Endometrium (tissue), 2 donors: ENCODE data around the gene PNPLA5.
"Not testable (repeated sequence)": the region's sequence is repeated elsewhere in the genome, so short reads cannot be mapped to it uniquely, and the experiment has no call there.

Experiments
- FAIRE-seq: peaks from 2 replicates; lab custom pipeline; 2012; peaks lifted over from hg19 to GRCh38; lab: Jason Lieb, UNC
- donor health status: control.
- donor health status: control.

Gene PNPLA5

DNA sequence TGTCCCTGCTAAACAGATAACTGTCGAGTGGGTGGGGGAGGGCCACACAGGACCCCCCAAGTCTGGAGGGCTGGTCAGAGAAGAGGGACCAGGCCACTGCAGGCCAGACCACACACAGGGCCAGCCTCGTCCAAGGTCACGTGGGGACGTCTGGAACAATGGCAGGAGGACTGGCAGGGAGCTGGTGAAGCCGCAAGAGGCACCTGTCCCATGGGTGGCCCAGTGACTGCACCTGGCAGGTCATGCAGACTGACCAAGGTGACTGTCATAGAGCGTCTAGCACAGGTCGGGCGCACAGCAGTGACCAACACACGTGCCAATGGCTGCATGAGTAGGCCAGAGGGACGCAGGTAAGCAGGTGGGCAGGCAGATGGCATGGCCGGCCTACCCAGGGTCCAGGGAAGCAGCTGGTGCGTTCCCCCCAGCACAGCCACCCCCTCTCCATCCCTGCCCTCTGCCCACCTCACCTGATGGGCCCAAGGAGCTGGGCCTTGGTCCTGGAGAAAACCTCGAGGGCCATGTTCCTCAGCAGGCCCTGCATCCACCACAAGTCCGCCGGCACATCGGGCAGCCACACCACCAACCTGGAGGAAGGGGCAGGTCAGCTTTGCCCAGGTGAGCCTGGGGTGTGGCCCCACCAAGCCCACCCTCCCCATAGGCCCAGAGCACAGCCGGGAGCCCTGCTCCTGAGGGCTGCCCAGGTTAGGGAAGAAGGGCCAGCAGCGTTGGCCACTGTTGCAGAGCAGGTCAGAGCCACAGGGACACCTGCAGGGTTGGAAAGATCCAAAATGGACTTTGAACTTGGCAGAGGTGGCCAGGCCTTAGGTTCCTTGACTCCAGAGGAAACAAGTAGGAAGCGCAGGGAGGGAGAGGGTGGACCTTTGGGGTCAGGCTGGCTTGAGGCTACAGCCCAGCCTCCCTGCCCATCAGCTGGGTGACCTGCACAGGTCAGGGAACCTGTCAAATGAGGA, 10.4 kb downstream of the PNPLA5 start:
- FAIRE-seq: no peak

DNA sequence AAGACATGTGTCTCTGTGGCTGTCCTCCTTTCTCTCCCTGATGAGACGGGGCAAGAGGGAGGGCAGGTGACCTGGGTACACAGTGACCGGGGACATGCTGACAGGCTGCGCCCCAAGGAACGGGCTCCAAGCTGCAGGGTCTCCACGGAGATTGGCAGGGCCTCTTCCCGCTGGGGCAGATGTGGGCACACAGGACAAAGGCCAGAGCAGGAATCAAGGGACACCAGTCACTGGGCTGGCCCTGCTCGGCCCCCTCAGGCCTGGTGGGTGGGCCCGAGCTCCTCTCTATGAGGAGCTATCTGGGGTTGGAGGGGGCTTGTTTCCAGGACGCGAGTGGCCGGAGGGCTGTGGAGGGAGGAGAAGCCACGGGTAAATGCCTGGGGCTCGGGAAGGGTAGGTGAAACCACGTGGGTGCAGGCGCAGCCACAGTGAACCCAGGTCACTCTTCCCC, 11.2 kb downstream of the PNPLA5 start:
- no peak for FAIRE-seq

DNA sequence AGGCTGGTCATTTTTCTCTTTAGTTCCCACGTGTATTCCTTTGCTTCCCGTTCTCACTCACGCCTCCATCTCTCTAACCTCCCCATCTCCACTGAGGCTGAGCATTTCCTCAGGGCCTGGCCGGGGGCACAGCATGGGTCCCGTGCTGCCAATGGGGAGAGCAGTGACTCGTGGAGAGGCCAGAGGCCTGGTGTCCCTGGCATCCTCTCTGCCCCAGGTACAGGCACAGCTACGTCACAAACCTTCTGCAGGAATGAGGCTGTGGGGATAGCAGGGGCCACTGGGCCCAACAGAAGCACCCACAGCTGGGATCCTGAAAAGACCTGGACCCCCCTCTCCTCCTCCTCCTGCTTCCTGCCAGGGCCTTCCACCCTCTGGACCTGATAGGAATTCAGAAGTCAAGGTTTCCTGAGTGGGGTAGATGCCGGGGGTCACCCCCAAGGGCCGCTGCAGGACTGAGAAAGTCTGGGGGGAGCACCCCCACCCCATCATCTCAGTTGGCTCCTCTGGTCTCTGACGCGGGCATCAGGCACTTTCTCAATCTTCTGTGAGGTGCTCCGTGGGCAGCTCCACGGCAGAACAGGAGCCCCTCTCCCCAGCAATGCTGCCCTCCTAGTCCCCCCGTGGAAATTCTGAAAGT, 11.8 kb downstream of the PNPLA5 start:
- FAIRE-seq: no peak

DNA sequence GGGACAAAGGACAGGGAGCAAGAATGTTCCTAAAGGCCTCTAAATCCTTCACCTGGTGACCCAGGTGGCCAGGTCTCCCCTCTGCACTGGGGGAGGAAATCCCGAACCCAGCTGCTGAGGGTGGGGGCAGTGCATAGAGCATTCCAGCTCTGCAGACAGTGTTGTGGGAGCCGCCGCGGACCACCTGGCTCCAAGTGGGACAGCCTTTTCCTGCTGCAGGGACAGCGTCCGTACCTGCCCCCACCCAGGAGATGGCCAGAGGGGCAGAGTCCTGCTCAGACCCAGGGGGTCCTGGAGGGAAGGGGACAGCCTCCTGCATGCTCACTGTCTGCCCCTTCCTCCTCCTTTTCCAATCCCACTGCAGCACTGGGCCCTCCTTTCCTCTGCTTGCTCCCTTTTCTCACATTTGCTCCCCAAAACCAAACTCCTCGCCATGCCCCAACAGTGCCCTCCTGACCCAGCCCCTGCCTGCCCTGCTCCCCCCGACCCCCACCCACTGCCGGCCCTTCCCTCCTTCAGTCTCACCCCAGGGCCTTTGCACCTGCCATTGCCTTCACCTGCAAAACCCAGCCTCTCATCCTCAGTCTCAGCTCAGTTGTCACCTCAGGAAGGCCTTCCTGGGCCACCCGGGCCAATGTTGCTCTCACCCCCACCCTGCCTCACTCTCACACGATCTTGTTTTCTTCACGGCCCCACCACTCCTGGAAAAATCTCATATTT, 12.8 kb downstream of the PNPLA5 start:
- no peak for FAIRE-seq

DNA sequence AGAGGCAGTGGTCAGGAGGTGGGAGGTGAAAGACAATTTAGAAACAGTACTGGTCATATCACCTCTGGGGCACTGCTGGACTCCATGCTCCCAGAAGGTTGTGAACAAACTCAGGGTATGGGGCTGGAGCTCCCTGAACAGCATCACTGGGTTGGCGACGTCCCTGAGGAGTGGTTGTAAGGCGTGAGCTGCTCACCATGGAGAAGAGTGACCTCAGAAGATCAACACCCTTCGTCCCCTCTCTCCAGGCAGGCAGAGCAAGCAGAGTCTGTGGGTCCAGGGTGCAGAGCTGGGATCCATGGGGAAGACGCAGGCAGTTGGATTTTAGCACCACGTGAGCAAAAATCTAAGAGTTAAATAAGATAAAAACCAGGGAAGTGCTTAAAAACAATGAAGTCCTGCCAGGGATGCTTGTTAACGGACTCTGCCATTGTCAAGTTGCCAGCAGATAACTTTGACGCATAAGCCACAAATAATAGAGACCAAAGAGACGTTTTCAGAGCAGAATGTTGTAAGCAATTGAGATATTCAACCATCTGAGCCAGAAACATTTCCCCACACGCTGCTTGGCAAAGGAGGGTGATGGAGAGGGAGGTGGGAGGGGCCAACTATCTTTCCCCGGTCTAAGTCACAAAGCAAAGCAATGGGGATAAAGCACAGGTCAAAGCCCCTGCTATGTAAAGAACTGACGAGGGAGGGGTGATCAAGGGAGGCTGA, 13.6 kb downstream of the PNPLA5 start:
- FAIRE-seq: no peak

DNA sequence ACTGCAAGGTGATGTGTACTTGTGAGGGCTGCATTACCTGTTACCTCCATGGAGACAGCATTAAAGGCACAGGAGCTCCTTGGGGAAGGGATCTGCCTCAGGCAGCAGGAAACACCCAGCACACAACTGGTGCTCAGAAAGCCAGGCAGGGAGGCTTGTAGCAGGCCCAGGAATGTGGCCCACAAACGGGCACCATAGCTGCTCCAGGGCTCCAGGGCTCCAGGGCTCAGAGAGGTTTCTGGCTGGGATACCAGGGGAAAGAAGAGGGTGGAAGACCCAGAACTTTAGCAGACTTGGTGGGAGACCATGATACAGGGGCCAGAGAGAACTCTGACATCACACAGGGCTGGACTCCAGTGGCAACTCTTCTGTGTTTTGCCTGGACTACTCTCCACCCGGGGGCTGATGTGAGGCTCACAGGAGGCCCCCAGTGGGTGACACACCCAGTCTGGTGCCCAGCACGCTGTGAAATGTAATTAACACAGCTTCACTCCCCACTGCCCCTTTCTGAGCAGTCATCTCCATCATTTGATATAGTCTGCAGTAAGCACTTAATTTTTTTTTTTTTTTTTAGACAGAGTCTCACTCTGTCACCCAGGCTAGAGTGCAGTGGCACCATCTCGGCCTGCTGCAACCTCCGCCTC, 14.8 kb downstream of the PNPLA5 start:
- FAIRE-seq: no peak

DNA sequence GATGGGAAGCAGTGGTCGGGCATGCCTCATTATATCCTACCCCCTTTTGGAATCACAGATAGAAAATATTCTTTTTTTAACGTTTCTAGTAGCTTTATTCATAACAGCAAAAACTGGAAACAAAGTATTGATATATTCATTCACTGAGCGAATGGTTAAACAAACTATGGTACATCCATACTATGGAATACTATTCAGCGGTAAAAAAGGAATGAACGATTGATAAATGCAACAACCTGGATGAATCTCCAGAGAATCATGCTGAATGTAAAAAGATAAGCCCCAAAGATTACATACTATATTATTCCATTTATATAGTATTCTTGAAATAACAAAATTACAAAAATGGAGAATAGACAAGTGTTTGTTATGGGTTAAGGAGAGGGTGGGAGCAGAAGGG, 22.0 kb downstream of the PNPLA5 start:
- no peak for FAIRE-seq

DNA sequence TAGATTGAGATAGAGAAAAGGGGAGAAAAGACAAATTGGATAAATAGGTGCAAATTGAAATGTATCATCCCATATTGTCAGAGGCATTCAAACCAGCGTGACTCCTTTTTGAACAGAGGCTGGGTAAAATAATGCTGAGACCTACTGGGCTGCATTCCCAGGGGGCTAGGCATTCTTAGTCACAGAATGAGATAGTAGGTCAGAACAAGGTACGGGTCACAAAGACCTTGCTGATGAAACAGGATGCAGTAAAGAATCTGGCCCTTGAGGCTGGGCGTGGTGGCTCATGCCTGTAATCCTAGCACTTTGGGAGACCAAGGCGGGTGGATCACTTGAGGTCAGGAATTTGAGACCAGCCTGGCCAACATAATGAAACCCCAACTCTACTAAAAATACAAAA, 22.8 kb downstream of the PNPLA5 start:
- FAIRE-seq: not testable (repeated sequence)

DNA sequence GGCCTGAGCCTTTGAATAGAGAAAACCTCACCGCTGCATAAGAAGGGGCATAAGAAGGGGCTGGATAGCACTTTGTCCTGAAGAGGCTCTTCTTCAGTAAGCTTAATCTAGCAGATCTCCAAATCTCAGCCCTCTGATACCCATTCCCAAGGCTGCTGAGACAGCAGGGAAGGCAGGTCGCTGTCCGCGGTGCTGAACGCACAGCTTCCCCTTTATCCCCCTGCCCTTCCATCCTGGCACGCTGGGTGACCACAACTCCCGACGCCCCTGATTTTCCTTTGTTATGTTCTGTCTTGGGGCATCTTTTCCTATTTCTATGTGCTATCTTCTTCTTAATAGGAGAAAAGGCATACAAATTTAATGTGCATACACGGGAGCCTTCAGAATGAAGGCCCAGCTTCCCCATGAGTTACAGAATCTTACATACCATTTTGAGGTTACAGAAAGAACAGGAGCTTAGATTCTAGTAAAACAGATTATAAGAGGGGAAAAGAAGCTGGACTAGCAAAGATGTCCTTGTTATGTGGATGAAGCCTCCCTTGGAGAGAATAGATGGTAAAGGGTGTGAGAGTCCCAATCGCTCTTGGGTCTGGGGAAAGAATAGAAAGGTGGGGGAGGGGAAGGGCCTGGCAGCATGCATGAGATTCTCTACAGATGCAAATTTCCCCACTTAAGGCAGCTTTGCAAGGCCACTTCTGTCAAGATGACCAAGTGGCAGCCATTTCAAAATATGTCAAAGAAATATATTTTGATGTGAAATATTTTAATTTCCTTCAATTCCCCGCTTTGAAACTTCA, 23.8 kb downstream of the PNPLA5 start:
- FAIRE-seq: no peak

DNA sequence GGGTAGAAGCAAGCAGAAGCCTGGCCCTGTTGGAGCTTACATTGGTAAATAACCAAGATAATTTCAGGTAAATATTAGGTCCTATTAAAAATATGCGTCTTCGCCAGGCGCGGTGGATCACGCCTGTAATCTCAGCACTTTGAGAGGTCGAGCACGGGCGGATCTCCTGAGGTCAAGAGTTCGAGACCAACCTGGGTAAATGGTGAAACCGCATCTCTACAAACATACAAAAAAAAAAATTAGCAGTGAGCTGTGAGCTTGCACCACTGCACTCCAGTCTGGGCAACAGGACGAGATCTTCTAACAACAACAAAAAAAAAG, 29.0 kb downstream of the PNPLA5 start:
- FAIRE-seq: no peak

DNA sequence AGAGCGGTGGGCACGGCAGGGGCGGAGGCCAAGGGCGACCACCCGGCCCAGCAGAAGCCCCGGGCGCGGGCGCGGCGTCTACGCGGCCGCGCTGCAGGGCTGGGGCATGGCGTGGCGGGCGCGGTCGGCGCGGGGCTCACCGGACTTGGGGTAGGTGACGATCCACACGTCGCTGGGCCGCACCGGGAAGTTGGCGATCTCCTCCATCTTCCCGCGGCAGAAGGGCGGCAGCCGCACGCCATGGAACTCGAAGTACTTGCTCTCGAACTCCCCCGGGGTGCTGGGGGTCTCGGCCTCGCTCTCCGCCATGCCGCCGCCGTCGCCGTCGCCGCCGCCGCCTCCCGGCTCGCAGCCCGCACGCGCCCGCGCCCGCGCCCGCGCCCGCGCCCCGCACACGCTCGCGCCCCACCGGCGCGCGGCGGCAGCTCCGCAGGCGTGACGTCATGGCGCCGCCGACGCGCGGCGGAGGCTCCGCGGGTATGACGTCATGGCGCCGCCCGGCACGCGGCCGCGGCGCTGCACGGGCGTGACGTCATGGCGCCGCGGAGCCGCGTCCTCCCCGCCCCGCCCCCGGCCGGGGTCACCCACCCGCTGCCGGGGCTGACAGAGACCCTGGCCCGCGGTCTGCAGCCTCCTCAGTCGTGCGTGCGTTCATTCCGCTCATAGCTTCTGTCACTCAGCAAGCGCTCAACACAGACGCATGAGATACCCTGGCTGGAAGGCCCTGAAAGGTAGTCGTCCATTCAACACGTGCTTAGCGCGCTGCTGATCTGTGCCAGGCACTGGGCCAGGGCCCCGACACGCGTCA, 29.5 kb downstream of the PNPLA5 start, which contains the start of gene SULT4A1:
Gene SULT4A1 (minus strand): TSS at position 440 of the 808 bp plus-strand sequence. CDS start 131 bp downstream, at position 309.
- FAIRE-seq: no peak

DNA sequence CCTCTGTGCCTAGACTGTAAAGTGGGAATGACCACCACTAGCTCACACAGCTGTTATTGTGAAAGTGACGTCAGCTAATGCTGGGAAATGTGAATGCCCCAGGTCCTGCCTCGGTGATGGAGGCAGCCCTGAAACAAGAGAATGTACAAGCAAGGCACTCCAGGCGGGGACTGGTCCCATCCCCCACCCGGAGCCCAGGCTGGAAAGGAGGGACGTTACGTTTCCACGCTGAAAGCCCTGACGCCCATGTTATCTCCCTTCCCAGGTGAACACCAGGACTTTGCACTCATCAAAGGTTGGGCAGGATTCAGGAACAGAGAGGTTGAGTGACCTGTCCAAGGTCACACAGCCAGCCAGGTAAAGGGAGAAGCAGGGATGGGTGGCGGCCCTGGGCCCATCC, 30.3 kb downstream of the PNPLA5 start:
- FAIRE-seq: no peak

DNA sequence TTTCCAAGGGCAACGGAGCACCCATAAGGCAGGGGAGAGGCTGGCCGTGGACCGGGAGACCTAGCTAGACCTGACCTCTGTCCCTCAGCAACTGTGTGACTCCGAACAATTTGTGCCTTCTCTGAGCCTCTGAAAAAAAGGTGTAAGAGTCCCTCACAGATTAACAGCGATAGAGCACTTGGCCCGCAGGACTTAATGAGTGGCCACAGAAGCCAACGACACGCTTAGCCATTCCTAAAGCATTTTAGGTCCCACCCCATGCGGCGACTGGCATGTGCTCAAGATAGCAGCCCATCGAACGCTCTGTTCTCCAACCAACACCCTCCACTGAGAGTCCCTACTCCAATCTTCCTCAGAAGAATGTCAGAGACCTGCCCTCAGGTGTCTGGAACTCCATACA, 31.0 kb downstream of the PNPLA5 start:
- no peak for FAIRE-seq

DNA sequence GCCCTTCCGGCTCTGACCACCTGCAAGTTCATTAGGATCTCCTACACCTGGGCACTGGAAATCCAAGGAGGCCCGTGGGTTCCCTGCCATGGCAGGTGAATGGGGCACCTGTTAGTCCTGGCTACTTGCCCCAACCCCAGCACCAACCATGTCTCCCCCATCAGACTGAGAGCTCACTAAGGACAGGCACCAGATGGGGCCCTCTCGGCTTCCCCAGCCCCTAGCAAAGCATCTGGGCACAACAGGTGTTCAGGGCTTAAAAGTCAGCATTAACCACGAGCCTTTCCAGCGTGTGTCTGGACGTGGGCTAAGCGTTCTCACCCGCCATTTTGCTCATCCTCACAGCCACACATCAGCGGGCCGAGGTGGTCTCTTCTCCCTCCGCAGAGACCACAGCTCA, 31.7 kb downstream of the PNPLA5 start:
- FAIRE-seq: no peak

DNA sequence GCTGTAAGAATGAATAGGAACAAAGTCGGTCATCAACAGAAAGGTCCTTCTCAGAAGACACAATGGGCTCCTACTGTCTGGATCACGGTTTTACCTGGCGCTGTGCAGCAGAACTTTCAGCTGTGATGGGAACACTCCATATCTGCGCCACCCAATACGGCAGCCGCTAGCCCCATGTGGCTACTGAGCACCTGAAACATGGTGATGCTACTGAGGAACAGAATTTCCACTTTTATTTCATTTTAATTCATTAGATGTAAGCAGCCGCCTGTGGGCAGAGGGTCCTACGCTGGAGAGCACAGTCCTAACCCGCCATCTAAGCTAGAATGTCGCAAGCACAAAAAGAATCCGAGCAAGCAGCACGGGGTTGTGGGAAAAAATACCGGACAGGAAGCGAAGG, 32.2 kb downstream of the PNPLA5 start:
- FAIRE-seq: no peak

DNA sequence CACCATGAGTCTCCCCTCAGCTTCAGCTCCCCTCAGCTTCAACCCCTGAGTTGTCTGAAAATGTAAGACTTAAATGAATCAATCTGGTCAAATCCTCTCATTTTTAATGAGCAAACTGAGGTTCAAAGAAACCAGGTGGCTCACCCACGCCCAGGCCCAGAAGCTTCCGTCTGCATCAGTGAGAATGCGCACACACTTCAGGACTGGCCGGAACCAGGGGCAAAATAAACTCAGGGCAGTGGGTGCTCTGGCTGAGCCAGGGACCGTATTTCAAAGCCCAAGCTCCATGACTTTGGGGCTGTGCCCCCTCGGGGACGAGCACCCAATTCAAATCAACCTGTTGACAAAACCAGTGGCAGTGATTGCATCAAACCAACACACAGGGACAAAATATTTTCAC, 32.6 kb downstream of the PNPLA5 start:
- no peak for FAIRE-seq

DNA sequence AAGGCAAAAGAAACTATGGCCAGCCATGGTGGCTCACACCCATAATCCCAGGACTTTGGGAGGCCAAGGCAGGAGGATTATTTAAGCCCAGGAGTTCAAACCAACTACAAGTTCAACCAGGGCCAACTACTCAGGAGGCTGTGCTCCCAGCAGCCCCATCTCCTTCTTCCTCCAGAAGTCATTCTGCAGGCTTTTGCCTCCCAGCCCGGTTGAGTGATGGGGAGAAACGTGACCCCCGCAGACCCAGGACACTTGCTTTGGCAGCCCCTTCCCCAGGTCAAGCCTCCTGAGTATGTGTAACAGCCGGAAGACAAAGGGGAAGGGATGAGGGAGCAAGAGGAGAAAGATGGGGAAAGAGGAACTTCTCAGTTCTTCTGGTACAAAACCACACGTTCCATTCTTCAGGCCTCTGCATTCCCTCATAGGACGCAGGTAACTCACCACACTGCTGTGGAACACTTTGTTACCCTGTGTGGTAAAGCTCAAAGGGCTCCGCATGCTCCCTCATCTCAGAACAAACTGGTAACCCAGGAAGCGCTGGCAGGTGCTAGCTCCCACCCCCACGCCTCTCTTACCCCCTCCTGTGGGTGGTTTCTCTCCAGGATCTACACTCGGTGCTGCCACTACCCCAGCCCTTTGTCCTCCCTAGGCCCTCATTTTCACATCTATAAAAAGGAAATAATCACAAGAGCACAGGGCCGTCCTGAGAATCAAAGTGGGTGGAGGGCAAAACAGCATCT, 33.5 kb downstream of the PNPLA5 start:
- FAIRE-seq: no peak

DNA sequence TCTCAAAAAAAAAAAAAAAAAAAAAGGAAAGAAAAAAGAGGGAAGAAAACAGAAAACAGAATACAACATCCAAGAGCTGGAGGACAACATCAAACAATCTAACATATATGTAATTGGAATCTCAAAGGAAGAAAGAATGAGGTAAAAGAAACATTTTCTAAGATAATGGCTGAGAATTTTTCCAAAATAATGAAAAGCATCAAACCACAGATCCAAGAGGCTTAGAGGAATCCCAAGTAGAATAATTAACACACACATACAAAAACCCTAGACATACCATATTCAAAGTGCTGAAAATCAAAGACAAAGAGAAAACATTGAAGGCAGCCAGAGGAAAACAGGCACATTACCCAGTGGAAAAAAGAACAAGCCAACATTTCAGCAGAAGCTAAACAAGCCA, 34.4 kb downstream of the PNPLA5 start:
- no peak for FAIRE-seq

DNA sequence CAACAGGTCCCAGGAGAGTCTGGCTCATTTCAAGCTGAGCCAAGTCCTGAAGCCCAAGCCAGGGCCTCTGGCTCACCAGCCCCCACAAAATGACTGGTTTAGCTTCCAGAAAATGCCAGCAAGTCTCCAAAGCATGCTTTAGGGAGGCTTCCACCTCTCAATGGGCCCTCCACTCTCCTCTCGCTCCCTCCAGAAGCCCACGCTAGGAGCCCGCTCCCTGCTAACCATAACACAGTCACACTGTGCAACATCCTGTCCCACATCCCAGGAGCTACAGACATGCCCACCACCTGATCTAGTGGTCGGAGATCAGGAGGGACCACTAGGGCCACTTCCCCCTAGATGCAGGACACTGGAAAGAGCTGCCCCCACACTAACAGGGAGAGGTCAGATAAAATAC, 36.4 kb downstream of the PNPLA5 start:
- no peak for FAIRE-seq
